Natural killer cell (primary cell): ENCODE data around the gene SLC13A5. TPM values are rescaled to one million over a fixed set of nuclear protein-coding genes. Genes with fewer than 3 reads are reported as not detected.
A peak's percentile ranks its signal among the peaks of the same experiment; 100 is the strongest.

Experiments
- ATAC-seq, 3 donors: fragments of 150-1000 bp in 2 of 3; fragments of 200-7000 bp in 1 of 3; cut with Tn5 transposase; 1 replicate in 1 of 3; 2 replicates in 2 of 3; pipeline ENCODE4 v1.10.0; 2021; ENCODE audit warnings: mild to moderate bottlenecking in 2 of 3, moderate library complexity in 2 of 3
- DNase-seq, 2 donors: peaks; one replicate each; pipeline versions ENCODE4 v3.0.0 to v3.0.0-alpha.2; 2013 to 2021; ENCODE audit warnings: mixed read lengths in 1 of 2
- H3K27ac ChIP-seq: one replicate; pipeline ENCODE4 v1.5.1; 2013; ENCODE audit warnings: mild to moderate bottlenecking, low read length
- H3K27me3 ChIP-seq: one replicate; pipeline ENCODE4 v1.6.1; 2013; ENCODE audit warnings: low read length; ENCODE audit not compliant: control insufficient read depth, insufficient read depth
- H3K36me3 ChIP-seq: one replicate; pipeline ENCODE4 v1.6.1; 2013; ENCODE audit warnings: low read length; ENCODE audit not compliant: control insufficient read depth, insufficient read depth
- H3K4me1 ChIP-seq: one replicate; pipeline ENCODE4 v1.6.1; 2013; ENCODE audit warnings: low read length; ENCODE audit not compliant: control insufficient read depth, insufficient read depth
- H3K4me3 ChIP-seq: one replicate; pipeline ENCODE4 v1.5.1; 2013; ENCODE audit warnings: low read length
- H3K9me3 ChIP-seq: one replicate; pipeline ENCODE4 v1.6.1; 2013; ENCODE audit warnings: low read length; ENCODE audit not compliant: control insufficient read depth, insufficient read depth
- H3K27ac Mint-ChIP-seq, 2 donors: one replicate each; pipeline ENCODE4 v1.8.0; 2022; ENCODE audit warnings: mild to moderate bottlenecking in 2 of 2, mixed read lengths in 2 of 2, moderate library complexity in 1 of 2
- H3K27me3 Mint-ChIP-seq, 2 donors: one replicate each; pipeline ENCODE4 v1.8.0; 2022; ENCODE audit warnings: low read depth in 2 of 2, mixed read lengths in 2 of 2
- H3K36me3 Mint-ChIP-seq: one replicate; pipeline ENCODE4 v1.8.0; 2022; ENCODE audit warnings: mixed read lengths
- H3K4me1 Mint-ChIP-seq, 2 donors: one replicate each; pipeline ENCODE4 v1.8.0; 2022; ENCODE audit warnings: mixed read lengths in 2 of 2
- H3K4me3 Mint-ChIP-seq: one replicate; pipeline ENCODE4 v1.8.0; 2022; ENCODE audit warnings: mild to moderate bottlenecking, moderate library complexity, mixed read lengths
- H3K9me3 Mint-ChIP-seq, 2 donors: one replicate each; pipeline ENCODE4 v1.8.0; 2022; ENCODE audit warnings: mixed read lengths in 2 of 2
- CTCF ChIP-seq: fragments of 200-600 bp; IDR thresholded peaks from one replicate; pipeline ENCODE4 v1.8.0; 2022; ENCODE audit warnings: antibody characterized with exemption
- WGBS: methylation state at CpG from one replicate; pipeline ENCODE4 v1.1.7; 2013; ENCODE audit warnings: missing lambda C conversion rate; ENCODE audit not compliant: insufficient coverage; 5-methylcytosine and 5-hydroxymethylcytosine counted together
- intact Hi-C: fragments of 100-400 bp; cut with micrococcal nuclease; formaldehyde crosslinking; loops from one replicate; pipeline ENCODE4 v1.14.2; 2022
- total RNA-seq, 4 donors: library from RNA; stranded (reverse); fragments of 120-200 nt in 1 of 4; gene quantifications; one replicate each; pipeline versions ENCODE4 v1.2.3 to v1.2.4, GENCODE V29; 2013 to 2022

Gene SLC13A5
- not detected for total RNA-seq
- total RNA-seq (2013) = not detected

- DNase-seq (peak in 1 of 2 donors; percentile 12), ATAC-seq (peak in 1 of 3 donors; percentile 48)
- H3K27me3 ChIP-seq = peaks cover 13% of the 10 kb centered on the region
- intact Hi-C loops = no loop called here
- H3K36me3 ChIP-seq = no peaks in the 10 kb centered on the region
- WGBS = 2% methylated on average over 71 of the region's 71 CpGs
- no peaks in the 10 kb centered on the region for H3K9me3 ChIP-seq
- no peak for TF ChIP-seq CTCF
- no peak within 1 kb of the TSS for H3K4me3 Mint-ChIP-seq
- H3K4me1 Mint-ChIP-seq = peaks cover 0 to 21% of the 10 kb centered on the region in 2 donors
- H3K4me3 ChIP-seq = no peak within 1 kb of the TSS
- H3K27ac Mint-ChIP-seq = no peak within 1 kb of the TSS
- H3K36me3 Mint-ChIP-seq = no peaks in the 10 kb centered on the region
- H3K9me3 Mint-ChIP-seq = no peaks in the 10 kb centered on the region
- no peak within 1 kb of the TSS for H3K27ac ChIP-seq
- H3K4me1 ChIP-seq = peaks cover 21% of the 10 kb centered on the region
- peaks cover 45 to 59% of the 10 kb centered on the region in 2 donors for H3K27me3 Mint-ChIP-seq
Measured at GRCh38 chr17:6713130-6713917, at the start of gene SLC13A5. SLC13A5 (minus strand) TSS chr17:6713369; CDS start chr17:6713333, 36 bp downstream.

- DNase-seq = no peak
- Mint-ChIP-seq H3K9me3 (peaks cover 0 to 2% of the 10 kb centered on the region in 2 donors), H3K27me3 (no peaks in the 10 kb centered on the region), H3K4me1 (peaks cover 29 to 39% of the 10 kb centered on the region in 2 donors), H3K27ac (no peak overlapping the region), H3K4me3 (no peak overlapping the region), H3K36me3 (peaks cover 38% of the 10 kb centered on the region)
- Histone ChIP-seq H3K27me3 (no peaks in the 10 kb centered on the region), H3K4me1 (peaks cover 21% of the 10 kb centered on the region), H3K36me3 (peaks cover 78% of the 10 kb centered on the region), H3K4me3 (no peak overlapping the region), H3K27ac (no peak overlapping the region), H3K9me3 (no peaks in the 10 kb centered on the region)
- no peak for TF ChIP-seq CTCF
- no peak for ATAC-seq
- WGBS = 96% methylated on average over 8 of the region's 8 CpGs
- intact Hi-C loops = no loop called here
Measured at GRCh38 chr17:6761779-6762178, 48.6 kb upstream of the SLC13A5 start.

DNA sequence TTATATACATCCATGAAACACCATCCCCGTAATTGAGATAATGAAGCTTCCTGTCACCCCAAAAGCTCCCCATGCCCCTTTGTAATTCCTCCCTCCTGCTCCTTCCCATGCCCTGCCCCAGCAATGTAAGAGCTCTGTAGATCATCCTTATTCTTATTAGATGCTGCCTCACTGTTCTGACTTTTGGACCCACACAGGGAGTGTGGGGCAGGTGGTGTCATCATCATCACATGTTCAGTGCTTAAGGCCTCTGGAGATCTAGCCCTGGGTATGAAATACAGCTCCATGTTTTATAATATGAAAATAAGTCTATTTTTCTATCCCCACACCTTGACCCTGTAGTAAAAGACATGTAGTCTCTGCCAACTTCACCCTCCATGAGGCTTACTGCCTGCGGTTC lies 44.6 kb upstream of the SLC13A5 start:
- no peaks in the 10 kb centered on the region for H3K9me3 Mint-ChIP-seq
- intact Hi-C loops = loop anchor here (10.0 kb wide), 1 partner anchor 257 kb away; the partner anchor contains the start of gene RNASEK
- peak overlapping the region; percentile 91 to 97 for H3K27ac Mint-ChIP-seq
- 97% methylated on average over 2 of the region's 2 CpGs for WGBS
- Histone ChIP-seq H3K27me3 (no peaks in the 10 kb centered on the region), H3K27ac (no peak overlapping the region), H3K4me1 (peaks cover 57% of the 10 kb centered on the region), H3K36me3 (peaks cover 44% of the 10 kb centered on the region), H3K9me3 (no peaks in the 10 kb centered on the region), H3K4me3 (no peak overlapping the region)
- no peaks in the 10 kb centered on the region for H3K27me3 Mint-ChIP-seq
- DNase-seq (no peak), ATAC-seq (no peak)
- peaks cover 60% of the 10 kb centered on the region in 2 donors for H3K4me1 Mint-ChIP-seq
- H3K4me3 Mint-ChIP-seq = peak overlapping the region; percentile 68
- TF ChIP-seq CTCF = no peak
- H3K36me3 Mint-ChIP-seq = peaks cover 11% of the 10 kb centered on the region
